ENCODE measurements around the gene TRIP6.

GRCh38 chr7:100888291-100888987, 21.3 kb downstream of the TRIP6 start:
- TF ChIP-seq CTCF (conservative IDR thresholded peaks at IDR 0.05; ENCODE audit: low read depth, low read length) = no peak
- TF ChIP-seq EZH2 (IDR thresholded peaks at IDR 0.05; ENCODE audit: borderline replicate concordance, low read depth, low read length, poor library complexity, severe bottlenecking) = no peak
